GM18907 (cell line): ENCODE results near the gene EWSR1.
"Not testable (repeated sequence)": the region's sequence is repeated elsewhere in the genome, so short reads cannot be mapped to it uniquely, and the experiment has no call there.

ENCODE experiments used
- ATAC-seq: cut with Tn5 transposase; IDR thresholded peaks from one replicate; pipeline ENCODE4 v1.9.1; 2021; ENCODE audit warnings: mild to moderate bottlenecking, moderate library complexity; ENCODE audit not compliant: unreplicated experiment

EWSR1 gene

GRCh38 chr22:29334696-29335344 lies 66.8 kb downstream of the EWSR1 start:
- ATAC-seq = no peak

- ATAC-seq = no peak
Measured at GRCh38 chr22:29335656-29336055, 67.6 kb downstream of the EWSR1 start.

GRCh38 chr22:29336751-29337490 lies 68.9 kb downstream of the EWSR1 start:
- ATAC-seq = no peak

- ATAC-seq = no peak
Measured at GRCh38 chr22:29337631-29338284, 69.7 kb downstream of the EWSR1 start.

- ATAC-seq = no peak
Measured at GRCh38 chr22:29338398-29338797, 70.3 kb downstream of the EWSR1 start.

GRCh38 chr22:29339381-29340235 lies 71.5 kb downstream of the EWSR1 start:
- no peak for ATAC-seq

GRCh38 chr22:29340566-29340965 lies 72.5 kb downstream of the EWSR1 start:
- no peak for ATAC-seq

GRCh38 chr22:29341056-29341848 lies 73.2 kb downstream of the EWSR1 start:
- no peak for ATAC-seq

- ATAC-seq = no peak
Measured at GRCh38 chr22:29341849-29342127, 73.7 kb downstream of the EWSR1 start.

- no peak for ATAC-seq
Measured at GRCh38 chr22:29342177-29342576, 74.1 kb downstream of the EWSR1 start.

GRCh38 chr22:29342577-29343312 lies 74.7 kb downstream of the EWSR1 start:
- ATAC-seq = no peak

- ATAC-seq = no peak
Measured at GRCh38 chr22:29343313-29343805, 75.3 kb downstream of the EWSR1 start.

GRCh38 chr22:29344137-29344536 lies 76.1 kb downstream of the EWSR1 start:
- ATAC-seq = no peak

GRCh38 chr22:29344889-29345288 lies 76.8 kb downstream of the EWSR1 start:
- not testable (repeated sequence) for ATAC-seq

GRCh38 chr22:29345932-29346331 lies 77.9 kb downstream of the EWSR1 start:
- ATAC-seq = no peak

- ATAC-seq = no peak
Measured at GRCh38 chr22:29346659-29347058, 78.6 kb downstream of the EWSR1 start.

- no peak for ATAC-seq
Measured at GRCh38 chr22:29348041-29348440, 80.0 kb downstream of the EWSR1 start.

- ATAC-seq = no peak
Measured at GRCh38 chr22:29348956-29349355, 80.9 kb downstream of the EWSR1 start.
